PC-3 (cell line): ENCODE measurements around the gene PRDX3. TPM values are rescaled to one million over a fixed set of nuclear protein-coding genes. Genes with fewer than 3 reads are reported as not detected.
A peak's percentile ranks its signal among the peaks of the same experiment; 100 is the strongest.

Experiments used
- ATAC-seq: fragments of 200-7000 bp; cut with Tn5 transposase; 2 replicates; pipeline ENCODE4 v1.9.1; 2020; ENCODE audit warnings: mild to moderate bottlenecking, moderate library complexity
- BruUV-seq: library from RNA; stranded (reverse); fragments of 400-500 nt; replicated peaks from 2 replicates; lab custom pipeline; 2021; lab: Mats Ljungman, UMichigan
- CTCF ChIA-PET: fragments of 300-600 bp; sonication (Branson Sonifier 250); formaldehyde crosslinking; loops from one replicate; lab custom pipeline; 2022; ENCODE audit warnings: antibody characterized with exemption; lab: Charles Lee
- POLR2A ChIA-PET: fragments of 300-600 bp; sonication (Branson Sonifier 250); formaldehyde crosslinking; loops from one replicate; lab custom pipeline; 2022; ENCODE audit warnings: antibody characterized with exemption; ENCODE audit not compliant: unreplicated experiment; lab: Charles Lee
- DNase-seq: peaks from one replicate; pipeline ENCODE4 v3.0.0-alpha.2; 2015
- H2AFZ ChIP-seq: fragments of 300-600 bp; sonication (generic); 2 replicates; pipeline ENCODE4 v1.6.0; 2016; ENCODE audit warnings: antibody characterized with exemption, low read length
- H3F3A ChIP-seq: fragments of 300-600 bp; sonication (generic); one replicate; pipeline ENCODE4 v1.6.0; 2017; ENCODE audit warnings: antibody characterized with exemption, low read length, control low read depth, mild to moderate bottlenecking; ENCODE audit not compliant: unreplicated experiment
- H3K27ac ChIP-seq: fragments of 300-600 bp; sonication (generic); 2 replicates; pipeline ENCODE4 v1.5.1; 2016; ENCODE audit warnings: mild to moderate bottlenecking, low read length
- H3K27me3 ChIP-seq: fragments of 300-600 bp; sonication (generic); 2 replicates; pipeline ENCODE4 v1.6.1; 2016; ENCODE audit warnings: low read length, mixed read lengths
- H3K36me3 ChIP-seq: fragments of 300-600 bp; sonication (generic); 2 replicates; pipeline ENCODE4 v1.6.1; 2016; ENCODE audit warnings: low read depth, mixed run types, low read length, mixed read lengths
- H3K4me1 ChIP-seq: fragments of 300-600 bp; sonication (generic); 2 replicates; pipeline ENCODE4 v1.5.1; 2016; ENCODE audit warnings: low read length; ENCODE audit not compliant: insufficient read depth
- H3K4me2 ChIP-seq: fragments of 300-600 bp; sonication (generic); 2 replicates; pipeline ENCODE4 v1.6.0; 2016; ENCODE audit warnings: low read length
- H3K4me3 ChIP-seq: fragments of 300-600 bp; sonication (generic); 2 replicates; pipeline ENCODE4 v1.5.1; 2016; ENCODE audit warnings: mild to moderate bottlenecking, low read length, mixed read lengths
- H3K79me2 ChIP-seq: fragments of 300-600 bp; sonication (generic); 2 replicates; pipeline ENCODE4 v1.6.1; 2017; ENCODE audit warnings: low read length, mixed read lengths
- H3K9ac ChIP-seq: fragments of 300-600 bp; sonication (generic); 2 replicates; pipeline ENCODE4 v1.6.0; 2016; ENCODE audit warnings: mild to moderate bottlenecking, low read length
- H3K9me2 ChIP-seq: fragments of 300-600 bp; sonication (generic); replicated peaks from 2 replicates; pipeline ENCODE4 v1.6.1; 2016; ENCODE audit warnings: mixed run types, low read length, mixed read lengths
- H3K9me3 ChIP-seq: fragments of 300-600 bp; sonication (generic); 2 replicates; pipeline ENCODE4 v1.6.1; 2016; ENCODE audit warnings: low read length, mixed read lengths
- H4K20me1 ChIP-seq: fragments of 300-600 bp; sonication (generic); 2 replicates; pipeline ENCODE4 v1.6.1; 2016; ENCODE audit warnings: low read length, mixed read lengths
- CTCF ChIP-seq: fragments of 300-600 bp; sonication (generic); conservative IDR thresholded peaks from 2 replicates; pipeline ENCODE4 v1.5.1; 2017; ENCODE audit warnings: antibody characterized with exemption, low read depth, mild to moderate bottlenecking, low read length
- EZH2 ChIP-seq: fragments of 300-600 bp; sonication (generic); IDR thresholded peaks from one replicate; pipeline ENCODE4 v1.6.1; 2017; ENCODE audit warnings: antibody characterized with exemption, mild to moderate bottlenecking, low read length; ENCODE audit not compliant: unreplicated experiment
- EZH2phosphoT487 ChIP-seq: fragments of 300-600 bp; sonication (generic); IDR thresholded peaks from 2 replicates; pipeline ENCODE4 v1.6.1; 2018; ENCODE audit warnings: mild to moderate bottlenecking, antibody characterized with exemption, low read length, borderline replicate concordance
- intact Hi-C: fragments of 100-400 bp; cut with micrococcal nuclease; formaldehyde crosslinking; loops from 2 replicates; pipeline ENCODE4 v1.9.0; 2023
- total RNA-seq: library from RNA; depleted of rRNA; stranded (reverse); fragments of >200 nt; gene quantifications from 2 replicates; pipeline ENCODE4 v1.2.3, GENCODE V29; 2014

Gene PRDX3
- total RNA-seq, 1 experiment from 2014 or later = 153 TPM

- H3K27ac ChIP-seq = no peak overlapping the region; the same call in 1 of the 2 replicates
- no TSS peak for BruUV-seq
- peak; percentile 52 for DNase-seq
- ChIA-PET POLR2A (interaction anchor here (0.5 to 0.6 kb wide), 2 partner anchors 105 to 516 kb away, joined by 6 to 13 read pairs; partner anchors contain the start of genes DENND10 and INPP5F), CTCF (interaction anchor here (0.6 to 1.3 kb wide), 5 partner anchors 10 to 250 kb away, joined by 3 to 11 read pairs (median 3); partner anchors contain the start of gene DENND10)
- H3K27me3 ChIP-seq = no peaks in the 10 kb centered on the region
- no peaks in the 10 kb centered on the region for H3K36me3 ChIP-seq
- H3K9ac ChIP-seq = peak overlapping the region; percentile 32; the same call in 1 of the 2 replicates
- peak overlapping the region; percentile 78 for H3K4me3 ChIP-seq
- H3K79me2 ChIP-seq = peaks cover 23% of the 10 kb centered on the region
- no peak for ATAC-seq
- peak overlapping the region; percentile 80 for H2AFZ ChIP-seq
- H3K4me2 ChIP-seq = peak overlapping the region; percentile 91
- no peaks in the 10 kb centered on the region for H4K20me1 ChIP-seq
- no peaks in the 10 kb centered on the region for H3K9me3 ChIP-seq
- no peaks in the 10 kb centered on the region for H3K9me2 ChIP-seq
- intact Hi-C loops = loop anchor here (1.0 to 5.0 kb wide), 3 partner anchors 44 to 283 kb away; no protein-coding TSS in a partner anchor
- no peaks in the 10 kb centered on the region for H3F3A ChIP-seq
- TF ChIP-seq EZH2 (no peak), CTCF (peak; percentile 72)
- H3K4me1 ChIP-seq = peaks cover 33% of the 10 kb centered on the region
Observed at GRCh38 chr10:119209035-119209735, 30.6 kb upstream of the PRDX3 start.

- H3F3A ChIP-seq = no peaks in the 10 kb centered on the region
- ChIA-PET CTCF (interaction anchor here (1.3 kb wide), 1 partner anchor 45 kb away, joined by 11 read pairs; no protein-coding TSS in a partner anchor), POLR2A (interaction anchor here (0.6 kb wide), 2 partner anchors 104 to 334 kb away, joined by 6 read pairs; partner anchors contain the start of genes DENND10 and RGS10)
- H3K9me2 ChIP-seq = no peaks in the 10 kb centered on the region
- BruUV-seq = TSS peak; percentile 25
- peaks cover 23% of the 10 kb centered on the region for H3K79me2 ChIP-seq
- no peaks in the 10 kb centered on the region for H3K36me3 ChIP-seq
- TF ChIP-seq EZH2phosphoT487 (no peak), EZH2 (no peak), CTCF (no peak)
- no peaks in the 10 kb centered on the region for H4K20me1 ChIP-seq
- ATAC-seq = no peak
- no peak overlapping the region for H3K27ac ChIP-seq
- H2AFZ ChIP-seq = peak overlapping the region; percentile 80
- intact Hi-C loops = loop anchor here (5.0 kb wide), 1 partner anchor 284 kb away; no protein-coding TSS in a partner anchor
- no peaks in the 10 kb centered on the region for H3K27me3 ChIP-seq
- no peaks in the 10 kb centered on the region for H3K9me3 ChIP-seq
- peak; percentile 6 for DNase-seq
- peak overlapping the region; percentile 91 for H3K4me2 ChIP-seq
- peaks cover 34% of the 10 kb centered on the region for H3K4me1 ChIP-seq
- H3K4me3 ChIP-seq = peak overlapping the region; percentile 78
- H3K9ac ChIP-seq = peak overlapping the region; percentile 32; the same call in 1 of the 2 replicates
Observed at GRCh38 chr10:119208553-119208940, 29.9 kb upstream of the PRDX3 start.
